HG02943 (cell line): ENCODE measurements around the gene SPC24.
"Not testable (repeated sequence)": the region's sequence is repeated elsewhere in the genome, so short reads cannot be mapped to it uniquely, and the experiment has no call there.

ENCODE experiments used
- ATAC-seq: cut with Tn5 transposase; IDR thresholded peaks from one replicate; pipeline ENCODE4 v1.9.1; 2021; ENCODE audit warnings: mild to moderate bottlenecking, low read depth, moderate library complexity; ENCODE audit not compliant: unreplicated experiment

The SPC24 gene

GRCh38 chr19:11192957-11193939, 37.7 kb upstream of the SPC24 start:
- ATAC-seq, result no peak

- ATAC-seq, result no peak
Measured at GRCh38 chr19:11191934-11192333, 36.4 kb upstream of the SPC24 start.

DNA sequence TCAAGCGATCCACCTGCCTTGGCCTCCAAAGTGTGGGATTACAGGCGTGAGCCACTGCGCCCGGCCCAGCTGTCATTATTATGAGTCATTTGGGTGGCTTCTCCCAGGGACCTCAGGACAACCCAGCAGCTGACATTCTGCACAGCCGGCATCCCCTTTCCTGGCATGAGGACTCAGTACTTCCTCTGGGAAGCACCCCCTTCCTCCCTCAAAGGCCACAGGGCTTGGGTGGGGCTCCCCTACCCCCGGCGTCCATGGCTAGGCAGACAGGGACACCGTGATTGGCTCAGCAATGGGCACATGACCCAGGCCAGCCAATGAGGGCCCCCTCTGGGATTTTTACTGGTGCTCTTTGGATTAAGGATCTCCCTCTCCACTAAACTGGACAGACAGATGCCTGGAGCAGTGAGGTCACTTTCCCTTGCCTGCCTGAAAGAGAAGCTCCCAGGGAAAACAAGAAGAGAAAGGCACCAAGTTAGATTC, 35.7 kb upstream of the SPC24 start:
- ATAC-seq, result no peak

- ATAC-seq, result no peak
Measured at GRCh38 chr19:11190501-11190900, 34.9 kb upstream of the SPC24 start.

- no peak for ATAC-seq
Measured at GRCh38 chr19:11187441-11187840, 31.9 kb upstream of the SPC24 start.

DNA sequence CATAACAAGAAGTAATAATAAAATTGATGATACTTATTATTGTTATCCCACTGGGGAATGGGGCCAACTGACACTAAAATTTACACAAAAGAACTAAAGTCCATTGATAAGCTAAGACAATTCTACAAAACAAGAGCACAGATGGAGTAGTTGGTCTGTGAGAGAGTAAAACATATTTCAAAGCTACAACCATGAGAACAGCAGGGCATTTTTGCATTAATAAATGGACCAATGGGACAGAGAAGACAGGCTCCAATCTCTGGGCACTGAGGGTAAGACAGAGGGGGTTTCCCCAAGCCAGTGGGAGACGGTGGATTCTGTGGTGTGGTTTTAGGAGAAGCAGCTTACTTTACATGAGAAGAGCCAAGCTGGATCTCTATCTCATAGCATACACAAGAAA, 27.4 kb upstream of the SPC24 start:
- no peak for ATAC-seq

DNA sequence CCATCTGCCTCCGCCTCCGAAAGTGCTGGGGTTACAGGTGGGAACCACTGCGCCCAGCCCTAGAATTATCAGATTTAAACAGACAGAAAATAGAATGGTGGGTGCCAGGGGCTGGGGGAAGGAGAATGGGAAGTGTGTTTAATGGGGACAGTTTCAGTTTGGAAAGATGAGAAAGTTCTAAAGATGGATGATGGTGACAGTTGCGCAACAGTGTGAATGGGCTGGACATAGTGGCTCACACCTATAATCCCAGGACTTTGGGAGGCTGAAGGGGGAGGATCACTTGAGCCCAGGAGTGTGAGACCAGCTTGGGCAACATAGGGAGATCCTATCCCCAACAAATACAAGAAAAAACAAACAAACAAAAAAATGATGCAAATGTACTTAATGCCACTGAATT, 25.9 kb upstream of the SPC24 start:
- no peak for ATAC-seq

DNA sequence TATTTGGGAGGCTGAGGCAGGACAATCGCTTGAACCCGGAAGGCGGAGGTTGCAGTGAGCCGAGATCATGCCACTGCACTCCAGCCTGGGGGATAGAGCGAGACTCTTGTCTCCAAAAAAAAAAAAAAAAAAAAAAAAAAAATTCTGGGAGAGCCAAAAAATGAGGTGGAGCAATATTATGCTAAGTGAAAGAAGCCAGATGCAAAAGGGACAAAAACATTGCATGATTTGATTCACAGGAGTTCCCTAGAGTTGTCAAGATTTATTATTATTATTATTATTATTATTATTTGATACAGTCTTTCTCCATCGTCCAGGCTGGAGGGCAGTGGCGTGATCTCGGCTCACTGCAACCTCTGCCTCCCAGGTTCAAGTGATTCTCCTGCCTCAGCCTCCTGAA, 25.4 kb upstream of the SPC24 start:
- ATAC-seq, result not testable (repeated sequence)

DNA sequence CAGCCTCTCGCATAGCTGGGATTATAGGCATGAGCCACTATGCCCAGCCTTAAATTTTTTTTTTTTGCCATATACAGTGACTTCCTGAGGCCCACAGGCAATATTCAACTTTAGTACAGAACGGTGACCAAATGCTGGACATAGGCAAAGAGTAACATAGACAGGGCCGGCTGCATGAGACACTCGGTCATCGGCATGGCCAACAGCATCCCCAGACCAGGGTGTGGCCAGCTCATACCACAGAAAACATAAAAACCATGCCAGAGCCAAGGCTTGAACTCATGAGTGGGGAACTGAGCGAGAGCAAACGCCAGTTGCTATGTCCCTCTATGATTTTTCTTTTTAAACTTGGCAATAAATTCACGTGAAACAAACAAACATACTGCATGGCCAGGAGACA, 24.8 kb upstream of the SPC24 start:
- ATAC-seq, result no peak

DNA sequence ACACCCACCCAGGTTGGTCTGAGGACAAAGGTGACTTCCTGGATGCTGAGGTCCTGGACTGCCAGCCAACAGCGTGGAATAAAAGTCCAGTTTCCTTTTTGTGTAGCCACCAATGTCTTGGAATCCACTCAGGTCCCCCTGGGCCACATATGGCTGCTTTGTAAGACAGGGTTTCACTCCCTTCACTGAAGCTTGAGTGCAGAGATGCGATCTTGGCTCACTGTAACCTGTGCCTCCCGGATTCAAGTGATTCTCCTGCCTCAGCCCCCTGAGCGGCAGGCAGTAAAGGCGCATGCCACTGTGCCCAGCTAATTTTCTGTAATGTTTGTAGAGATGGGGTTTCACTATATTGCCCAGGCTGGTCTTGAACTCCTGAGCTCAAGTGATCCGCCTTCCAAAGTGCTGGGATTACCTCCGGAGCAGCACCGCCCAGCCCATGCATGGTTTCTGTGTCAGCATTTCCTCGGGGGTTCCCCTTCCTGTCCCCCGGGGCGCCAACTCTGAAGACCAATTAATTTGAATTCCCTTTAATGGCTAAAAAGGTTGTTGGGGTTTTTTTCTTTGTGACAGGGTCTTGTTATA, 24.2 kb upstream of the SPC24 start:
- ATAC-seq, result no peak

DNA sequence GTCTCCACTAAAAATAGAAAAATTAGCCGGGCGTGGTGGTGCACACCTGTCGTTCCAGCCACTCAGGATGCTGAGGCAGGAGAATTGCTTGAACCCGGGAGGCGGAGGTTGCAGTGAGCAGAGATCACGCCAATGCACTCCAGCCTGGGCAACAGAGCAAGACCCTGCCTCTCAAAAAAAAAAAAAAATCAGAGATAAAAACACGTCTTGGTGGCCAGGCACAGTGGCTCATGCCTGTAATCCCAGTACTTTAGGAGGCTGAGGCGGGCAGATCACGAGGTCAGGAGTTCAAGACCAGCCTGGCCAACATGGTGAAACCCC, 23.5 kb upstream of the SPC24 start:
- ATAC-seq, result not testable (repeated sequence)

GRCh38 chr19:11177592-11177991, 22.0 kb upstream of the SPC24 start:
- ATAC-seq, result no peak

DNA sequence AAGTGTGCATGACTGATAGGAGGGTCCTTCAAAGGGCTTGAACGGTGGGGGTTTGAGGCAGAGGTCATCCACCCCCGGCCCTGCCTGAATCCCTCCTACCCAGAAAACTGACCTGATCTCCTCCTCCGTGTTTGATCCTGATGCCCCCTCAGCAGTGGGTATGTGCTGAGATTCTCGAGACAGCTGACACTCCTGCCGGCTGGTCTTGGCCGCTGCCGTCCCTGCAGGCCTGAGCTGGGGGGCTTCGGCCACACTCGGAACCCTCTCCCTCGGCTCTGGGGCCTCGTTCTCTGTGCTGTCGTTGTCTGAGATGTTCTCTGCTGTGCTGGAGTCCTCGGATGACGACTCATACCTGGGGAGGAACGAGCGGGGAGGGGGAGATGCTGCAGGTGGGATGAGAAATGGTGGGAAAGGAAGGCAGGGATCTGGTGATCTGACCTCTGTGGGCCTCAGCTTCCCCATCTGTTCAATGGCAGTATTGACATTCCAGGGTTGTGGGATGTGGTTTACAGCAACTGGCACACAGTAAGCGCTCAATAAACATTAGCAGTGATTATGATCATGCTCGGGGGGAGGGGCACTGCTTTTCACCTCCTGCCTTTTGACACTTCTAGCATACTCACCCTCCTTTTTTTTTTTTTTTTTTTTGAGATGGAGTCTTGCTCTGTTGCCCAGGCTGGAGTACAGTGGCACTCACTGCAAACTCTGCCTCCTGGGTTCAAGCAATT, 21.0 kb upstream of the SPC24 start:
- ATAC-seq, result no peak

- no peak for ATAC-seq
Measured at GRCh38 chr19:11175920-11176319, 20.3 kb upstream of the SPC24 start.

- ATAC-seq, result no peak
Measured at GRCh38 chr19:11174336-11174735, 18.8 kb upstream of the SPC24 start.

DNA sequence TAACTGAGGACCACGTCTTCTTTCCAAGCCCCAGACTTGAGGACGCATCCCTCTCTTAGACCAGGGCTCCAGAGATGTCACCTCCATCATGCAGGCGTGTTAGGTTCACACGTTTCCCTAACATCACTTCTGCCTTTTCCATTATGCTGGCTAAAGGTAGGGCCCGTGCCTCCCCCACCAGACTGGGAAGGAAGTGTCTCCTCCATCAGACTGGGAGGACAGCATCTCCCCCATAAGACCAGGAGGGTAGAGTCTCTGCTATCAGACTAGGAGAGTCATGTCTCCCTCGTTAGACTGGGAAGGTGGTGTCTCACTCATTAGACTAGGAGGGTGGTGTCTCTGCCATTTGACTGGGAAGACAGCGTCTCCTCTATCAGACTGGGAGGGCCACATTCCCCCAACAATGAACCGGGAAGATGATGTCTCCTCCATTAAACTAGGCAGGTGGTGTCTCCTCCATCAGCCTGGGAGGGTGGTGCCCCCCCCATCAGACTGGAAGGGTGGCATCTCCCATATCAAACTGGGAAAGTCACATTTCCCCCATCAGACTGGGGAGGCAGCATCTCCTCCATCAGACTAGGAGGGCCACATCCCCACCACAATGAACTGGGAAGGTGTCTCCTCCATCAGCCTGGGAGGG, 18.1 kb upstream of the SPC24 start:
- ATAC-seq, result no peak

- no peak for ATAC-seq
Measured at GRCh38 chr19:11172576-11172975, 17.0 kb upstream of the SPC24 start.

- no peak for ATAC-seq
Measured at GRCh38 chr19:11171144-11171543, 15.6 kb upstream of the SPC24 start.

GRCh38 chr19:11169896-11170678, 14.5 kb upstream of the SPC24 start:
- no peak for ATAC-seq

GRCh38 chr19:11168568-11168967, 13.0 kb upstream of the SPC24 start:
- ATAC-seq, result no peak
